ENCODE results near the gene MMP25. TPM values are rescaled to one million over a fixed set of nuclear protein-coding genes. Genes with fewer than 3 reads are reported as not detected.

MMP25 gene
- total RNA-seq, 1 experiment from 2014 or later = 18.4 TPM

GRCh38 chr16:3091551-3091950 is 45.2 kb downstream of the MMP25 start:
- DNase-seq = no peak
- Histone ChIP-seq H3K36me3 (replicated peaks; ENCODE audit: control insufficient read depth, insufficient read depth, low read length) (peaks cover 31% of the 10 kb centered on the region), H3K4me3 (ENCODE audit: insufficient read depth, low read depth, low read length) (no peak overlapping the region), H3K27me3 (ENCODE audit: control insufficient read depth, insufficient read depth, low read length) (no peaks in the 10 kb centered on the region)

DNA sequence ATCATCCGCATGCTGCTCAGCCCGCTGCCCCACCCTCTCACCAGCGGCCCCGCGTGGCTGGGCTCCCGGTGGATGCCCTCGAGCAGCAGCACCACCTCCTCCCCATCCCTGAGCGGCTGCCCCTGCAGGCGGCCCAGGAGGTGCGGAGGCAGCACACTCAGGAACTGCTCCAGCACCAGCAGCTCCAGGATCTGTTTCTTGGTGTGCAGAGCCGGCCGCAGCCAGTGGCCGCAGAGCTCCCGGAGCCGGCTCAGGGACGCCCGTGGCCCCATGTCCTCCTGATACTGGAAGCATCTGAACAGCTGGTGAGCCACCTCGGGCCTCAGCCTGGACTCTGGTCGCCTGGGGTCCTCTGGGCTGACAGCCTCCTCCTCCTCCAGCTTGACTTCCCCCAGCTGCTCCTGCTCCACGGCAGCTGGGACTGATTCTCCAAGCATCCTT is 46.2 kb downstream of the MMP25 start:
- peaks cover 31% of the 10 kb centered on the region for H3K36me3 ChIP-seq (replicated peaks; ENCODE audit: control insufficient read depth, insufficient read depth, low read length)
- no peaks in the 10 kb centered on the region for H3K27me3 ChIP-seq (ENCODE audit: control insufficient read depth, insufficient read depth, low read length)
- H3K4me3 ChIP-seq (ENCODE audit: insufficient read depth, low read depth, low read length) = no peak overlapping the region
- DNase-seq = peak; percentile 54

GRCh38 chr16:3094289-3095027 is 48.1 kb downstream of the MMP25 start:
- H3K4me3 ChIP-seq (ENCODE audit: insufficient read depth, low read depth, low read length) = no peak overlapping the region
- peak; percentile 88 for DNase-seq

GRCh38 chr16:3095869-3096268 is 49.5 kb downstream of the MMP25 start:
- DNase-seq = peak; percentile 80
- Histone ChIP-seq H3K36me3 (replicated peaks; ENCODE audit: control insufficient read depth, insufficient read depth, low read length) (peaks cover 21% of the 10 kb centered on the region), H3K4me3 (ENCODE audit: insufficient read depth, low read depth, low read length) (no peak overlapping the region), H3K27me3 (ENCODE audit: control insufficient read depth, insufficient read depth, low read length) (no peaks in the 10 kb centered on the region)

More at GRCh38 chr16:3094289-3095027, 48.1 kb downstream of the MMP25 start:
- Histone ChIP-seq H3K36me3 (replicated peaks; ENCODE audit: control insufficient read depth, insufficient read depth, low read length) (peaks cover 22% of the 10 kb centered on the region), H3K27me3 (ENCODE audit: control insufficient read depth, insufficient read depth, low read length) (no peaks in the 10 kb centered on the region)

- Histone ChIP-seq H3K27me3 (ENCODE audit: control insufficient read depth, insufficient read depth, low read length) (no peaks in the 10 kb centered on the region), H3K4me3 (ENCODE audit: insufficient read depth, low read depth, low read length) (no peak overlapping the region), H3K36me3 (replicated peaks; ENCODE audit: control insufficient read depth, insufficient read depth, low read length) (peaks cover 16% of the 10 kb centered on the region)
- peak; percentile 23 for DNase-seq
Measured at GRCh38 chr16:3096362-3096761, 50.0 kb downstream of the MMP25 start.

- H3K27me3 ChIP-seq (ENCODE audit: control insufficient read depth, insufficient read depth, low read length) = no peaks in the 10 kb centered on the region
- peak overlapping the region; percentile 89 for H3K4me3 ChIP-seq (ENCODE audit: insufficient read depth, low read depth, low read length)
- DNase-seq = peak; percentile 68
- H3K36me3 ChIP-seq (replicated peaks; ENCODE audit: control insufficient read depth, insufficient read depth, low read length) = peaks cover 9% of the 10 kb centered on the region
Measured at GRCh38 chr16:3097266-3097665, 50.9 kb downstream of the MMP25 start.

GRCh38 chr16:3098459-3099394 is 52.4 kb downstream of the MMP25 start, which contains the start of gene ZSCAN10:
TSS of gene ZSCAN10 (minus strand) at chr16:3099294. CDS start at chr16:3092937, 6,357 bp downstream.
- H3K27me3 ChIP-seq (ENCODE audit: control insufficient read depth, insufficient read depth, low read length) = no peaks in the 10 kb centered on the region
- DNase-seq = peak; percentile 92
- H3K4me3 ChIP-seq (ENCODE audit: insufficient read depth, low read depth, low read length) = peak within 1 kb of the TSS; percentile 89
- peaks cover 4% of the 10 kb centered on the region for H3K36me3 ChIP-seq (replicated peaks; ENCODE audit: control insufficient read depth, insufficient read depth, low read length)

- DNase-seq = no peak
- Histone ChIP-seq H3K27me3 (ENCODE audit: control insufficient read depth, insufficient read depth, low read length) (no peaks in the 10 kb centered on the region), H3K36me3 (replicated peaks; ENCODE audit: control insufficient read depth, insufficient read depth, low read length) (peaks cover 4% of the 10 kb centered on the region), H3K4me3 (ENCODE audit: insufficient read depth, low read depth, low read length) (peak overlapping the region; percentile 89)
Measured at GRCh38 chr16:3099395-3099731, 53.0 kb downstream of the MMP25 start.

GRCh38 chr16:3099732-3100499 is 53.6 kb downstream of the MMP25 start:
- peak overlapping the region; percentile 89 for H3K4me3 ChIP-seq (ENCODE audit: insufficient read depth, low read depth, low read length)
- H3K27me3 ChIP-seq (ENCODE audit: control insufficient read depth, insufficient read depth, low read length) = no peaks in the 10 kb centered on the region
- peak; percentile 98 for DNase-seq
- peaks cover 4% of the 10 kb centered on the region for H3K36me3 ChIP-seq (replicated peaks; ENCODE audit: control insufficient read depth, insufficient read depth, low read length)

DNA sequence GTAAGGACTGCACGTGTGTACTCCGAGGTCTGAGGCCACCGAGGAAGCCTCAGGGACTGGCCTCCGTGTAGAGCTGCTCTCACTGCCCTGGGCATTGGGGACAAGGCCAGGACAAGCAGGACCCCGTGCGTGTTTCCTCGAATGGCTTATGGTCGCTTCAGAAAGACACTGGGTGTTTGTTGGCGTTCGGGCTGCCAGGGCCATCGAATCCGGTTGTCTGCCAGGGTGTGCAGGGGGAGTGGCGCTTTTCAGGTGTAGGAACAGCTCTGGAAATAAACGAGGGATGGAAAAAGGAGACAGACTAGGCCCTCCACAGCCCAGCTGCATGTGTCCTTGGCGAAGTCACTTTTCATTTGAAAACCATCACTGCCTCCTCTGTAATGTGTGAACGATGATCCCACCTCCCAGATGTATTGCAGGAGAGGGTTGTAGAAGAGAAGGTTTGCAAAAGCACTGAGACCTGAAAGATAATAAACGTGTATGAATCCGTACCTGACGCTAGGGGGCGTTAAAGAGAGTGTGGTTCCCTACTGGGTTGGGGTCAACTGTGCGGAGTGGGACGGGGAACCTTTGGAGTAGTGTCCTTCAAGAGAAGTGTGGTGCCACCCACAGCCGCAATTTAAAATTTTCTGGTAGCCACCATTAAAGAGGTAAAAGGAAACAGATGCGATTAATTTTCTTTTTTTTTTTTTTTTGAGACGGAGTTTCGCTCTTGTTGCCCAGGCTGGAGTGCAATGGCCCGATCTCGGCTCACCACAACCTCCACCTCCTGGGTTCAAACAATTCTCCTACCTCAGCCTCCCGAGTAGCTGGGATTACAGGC is 54.9 kb downstream of the MMP25 start:
- Histone ChIP-seq H3K27me3 (ENCODE audit: control insufficient read depth, insufficient read depth, low read length) (no peaks in the 10 kb centered on the region), H3K4me3 (ENCODE audit: insufficient read depth, low read depth, low read length) (no peak overlapping the region), H3K36me3 (replicated peaks; ENCODE audit: control insufficient read depth, insufficient read depth, low read length) (peaks cover 3% of the 10 kb centered on the region)
- DNase-seq = peak; percentile 81

GRCh38 chr16:3101841-3102470 is 55.6 kb downstream of the MMP25 start:
- Histone ChIP-seq H3K36me3 (replicated peaks; ENCODE audit: control insufficient read depth, insufficient read depth, low read length) (no peaks in the 10 kb centered on the region; the same call in 1 of the 2 replicates), H3K27me3 (ENCODE audit: control insufficient read depth, insufficient read depth, low read length) (no peaks in the 10 kb centered on the region), H3K4me3 (ENCODE audit: insufficient read depth, low read depth, low read length) (no peak overlapping the region)
- DNase-seq = peak; percentile 86

- DNase-seq = peak; percentile 99
- Histone ChIP-seq H3K4me3 (ENCODE audit: insufficient read depth, low read depth, low read length) (peak overlapping the region; percentile 73), H3K27me3 (ENCODE audit: control insufficient read depth, insufficient read depth, low read length) (no peaks in the 10 kb centered on the region; the same call in 1 of the 2 replicates), H3K36me3 (replicated peaks; ENCODE audit: control insufficient read depth, insufficient read depth, low read length) (no peaks in the 10 kb centered on the region)
Measured at GRCh38 chr16:3106205-3106928, 60.0 kb downstream of the MMP25 start.
